WI38 (cell line): ENCODE measurements around the gene CCDC146.

Experiments used
- H3K4me3 ChIP-seq: 2 replicates; pipeline ENCODE4 v1.5.1; 2011; ENCODE audit warnings: low read depth, mild to moderate bottlenecking, control low read depth, low read length
- TF ChIP-seq, protein P1 (sequence below): IDR thresholded peaks from 2 replicates; pipeline ENCODE4 v1.5.1; 2012; ENCODE audit warnings: low read depth, mild to moderate bottlenecking, control low read depth, low read length

CCDC146 gene

DNA sequence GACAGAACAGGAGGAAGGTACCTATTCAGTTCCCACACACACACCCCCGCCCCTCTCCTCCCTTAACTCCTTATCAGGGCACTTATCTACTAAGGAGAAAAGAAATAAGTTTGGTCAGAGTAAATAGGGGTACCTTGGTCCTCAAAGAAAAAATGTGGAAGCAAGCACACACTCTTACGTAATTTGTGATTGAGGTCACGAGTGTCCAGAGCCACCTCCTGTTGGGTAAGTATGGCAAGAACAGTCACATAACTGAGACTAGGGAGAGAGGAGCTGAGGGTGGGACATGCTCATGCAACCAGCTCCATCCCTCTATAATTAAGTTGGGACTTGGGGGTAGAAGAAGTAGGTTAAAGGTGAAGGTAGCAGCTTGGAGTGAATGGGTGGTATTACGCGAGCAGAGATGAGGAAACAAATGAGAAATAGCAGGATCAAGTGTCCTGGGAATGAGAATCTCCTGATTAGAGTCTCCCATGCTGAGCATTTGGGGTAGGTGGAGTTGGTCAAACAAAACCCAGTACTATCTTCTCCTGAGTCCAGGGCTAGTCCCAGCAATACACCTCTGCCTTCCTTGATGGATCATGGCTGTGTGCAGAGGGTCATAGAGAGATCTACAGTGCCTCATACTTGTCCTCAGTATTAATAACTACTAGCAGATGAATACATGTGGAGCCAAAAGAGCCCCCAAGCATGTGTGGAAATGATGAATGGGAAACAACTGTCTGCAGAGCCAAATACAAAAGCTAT, 216.6 kb downstream of the CCDC146 start:
- no peak overlapping the region for H3K4me3 ChIP-seq
- TF ChIP-seq, protein P1, sequence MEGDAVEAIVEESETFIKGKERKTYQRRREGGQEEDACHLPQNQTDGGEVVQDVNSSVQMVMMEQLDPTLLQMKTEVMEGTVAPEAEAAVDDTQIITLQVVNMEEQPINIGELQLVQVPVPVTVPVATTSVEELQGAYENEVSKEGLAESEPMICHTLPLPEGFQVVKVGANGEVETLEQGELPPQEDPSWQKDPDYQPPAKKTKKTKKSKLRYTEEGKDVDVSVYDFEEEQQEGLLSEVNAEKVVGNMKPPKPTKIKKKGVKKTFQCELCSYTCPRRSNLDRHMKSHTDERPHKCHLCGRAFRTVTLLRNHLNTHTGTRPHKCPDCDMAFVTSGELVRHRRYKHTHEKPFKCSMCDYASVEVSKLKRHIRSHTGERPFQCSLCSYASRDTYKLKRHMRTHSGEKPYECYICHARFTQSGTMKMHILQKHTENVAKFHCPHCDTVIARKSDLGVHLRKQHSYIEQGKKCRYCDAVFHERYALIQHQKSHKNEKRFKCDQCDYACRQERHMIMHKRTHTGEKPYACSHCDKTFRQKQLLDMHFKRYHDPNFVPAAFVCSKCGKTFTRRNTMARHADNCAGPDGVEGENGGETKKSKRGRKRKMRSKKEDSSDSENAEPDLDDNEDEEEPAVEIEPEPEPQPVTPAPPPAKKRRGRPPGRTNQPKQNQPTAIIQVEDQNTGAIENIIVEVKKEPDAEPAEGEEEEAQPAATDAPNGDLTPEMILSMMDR: no peak

DNA sequence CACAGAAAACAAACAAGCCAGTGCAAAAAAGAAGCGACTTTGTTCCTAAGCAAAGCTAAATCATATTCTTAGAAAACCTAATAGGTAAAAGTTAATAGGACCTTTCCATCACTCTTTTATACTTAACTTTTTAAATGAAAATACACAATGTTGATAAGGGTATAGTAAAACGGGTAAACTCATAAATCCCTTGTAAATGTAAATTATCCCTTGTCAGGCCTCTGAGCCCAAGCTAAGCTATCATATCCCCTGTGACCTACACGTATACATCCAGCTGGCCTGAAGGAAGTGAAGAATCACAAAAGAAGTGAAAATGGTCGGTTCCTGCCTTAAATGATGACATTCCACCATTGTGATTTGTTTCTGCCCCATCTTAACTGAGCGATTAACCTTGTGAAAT, 217.3 kb downstream of the CCDC146 start:
- no peak overlapping the region for H3K4me3 ChIP-seq
- TF ChIP-seq, protein P1: no peak
